ENCODE measurements around the gene CLDN2.
"Not testable (repeated sequence)": the region's sequence is repeated elsewhere in the genome, so short reads cannot be mapped to it uniquely, and the experiment has no call there.

CLDN2 gene, protein sequence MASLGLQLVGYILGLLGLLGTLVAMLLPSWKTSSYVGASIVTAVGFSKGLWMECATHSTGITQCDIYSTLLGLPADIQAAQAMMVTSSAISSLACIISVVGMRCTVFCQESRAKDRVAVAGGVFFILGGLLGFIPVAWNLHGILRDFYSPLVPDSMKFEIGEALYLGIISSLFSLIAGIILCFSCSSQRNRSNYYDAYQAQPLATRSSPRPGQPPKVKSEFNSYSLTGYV

DNA sequence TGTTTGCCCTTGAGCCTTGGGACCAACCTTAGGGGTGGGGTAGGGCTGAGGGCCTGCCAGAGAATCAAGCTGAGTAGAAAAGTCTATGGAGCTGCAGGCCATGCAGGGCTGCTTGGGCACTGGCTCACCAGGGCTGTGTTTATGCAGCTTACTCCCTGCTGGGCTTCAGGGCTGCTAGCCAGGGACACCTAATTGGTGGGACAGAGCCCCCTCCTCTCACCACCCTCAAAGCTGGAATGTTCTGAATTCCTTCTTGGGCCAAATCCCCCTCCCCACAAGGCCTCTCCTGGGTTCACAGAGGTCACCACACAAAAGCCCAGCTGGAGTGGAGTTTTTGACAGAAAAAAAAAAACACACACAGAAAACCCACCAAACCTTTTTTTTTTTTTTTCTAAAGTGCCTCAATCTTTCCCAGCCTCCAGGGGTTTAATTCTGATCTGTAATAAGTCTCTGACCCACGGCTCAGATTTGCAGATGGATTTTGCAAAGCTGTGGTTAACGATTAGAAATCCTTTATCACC is at the start of gene CLDN2:
CLDN2 (plus strand) TSS at position 471 of the 521 bp plus-strand sequence. CDS start 7,827 bp downstream, outside the sequence.
- DNase-seq (ENCODE audit: low spot score), result no peak

DNA sequence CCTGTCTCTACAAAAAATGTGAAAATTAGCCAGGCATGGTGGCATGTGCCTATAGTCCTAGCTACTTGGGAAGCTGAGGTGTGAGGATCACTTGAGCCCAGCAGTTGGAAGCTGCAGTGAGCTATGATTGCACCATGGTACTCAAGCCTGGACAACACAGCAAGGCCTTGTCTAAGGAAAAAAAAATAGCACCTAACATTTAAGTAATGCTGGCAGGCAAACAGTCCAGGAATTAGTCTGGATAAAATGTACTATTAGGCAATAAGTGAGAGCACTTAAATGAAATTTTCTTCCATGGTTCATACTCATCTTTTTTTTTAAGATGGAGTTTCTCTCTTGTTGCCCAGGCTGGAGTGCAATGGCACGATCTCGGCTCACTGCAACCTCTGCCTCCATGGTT is 47.4 kb upstream of the CLDN2 start:
- DNase-seq (ENCODE audit: low spot score), result not testable (repeated sequence)

DNA sequence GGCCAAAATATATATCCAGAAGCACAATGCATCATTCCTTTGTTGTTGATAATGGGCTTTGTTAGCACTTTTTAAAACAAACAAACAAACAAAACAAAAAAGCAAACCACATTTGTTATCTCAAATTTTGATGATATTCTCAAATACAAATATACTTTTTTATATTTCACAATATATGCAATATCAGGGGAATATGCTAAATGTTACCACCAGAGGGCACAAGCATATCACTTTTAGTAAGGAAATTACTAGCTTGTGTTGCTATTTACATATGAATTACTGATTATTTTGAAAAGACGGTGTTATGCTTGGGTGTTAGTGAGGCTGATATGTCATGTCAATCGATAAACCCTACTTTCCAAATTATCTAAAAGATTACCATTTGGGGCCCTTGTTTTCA is 46.1 kb upstream of the CLDN2 start:
- DNase-seq (ENCODE audit: low spot score), result peak; percentile 12

DNA sequence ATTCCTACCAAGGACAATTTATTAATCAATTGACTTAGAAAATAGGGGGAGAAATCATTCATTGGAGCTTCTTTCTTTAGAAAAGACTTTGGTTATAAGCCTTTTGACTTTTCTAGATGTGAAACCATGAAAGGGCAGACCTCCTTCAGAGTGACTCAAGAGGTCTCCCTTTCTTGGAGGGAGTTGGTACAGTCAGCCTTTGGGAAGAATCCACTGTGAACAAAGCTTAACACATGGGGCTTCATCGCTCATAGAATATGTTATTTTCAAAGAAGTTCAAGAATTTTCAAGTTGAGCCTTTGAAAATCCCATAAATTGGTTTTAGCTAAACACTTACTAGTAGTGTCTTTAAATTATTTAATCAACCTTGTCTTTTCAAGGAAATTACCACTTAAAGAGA is 45.1 kb upstream of the CLDN2 start:
- DNase-seq (ENCODE audit: low spot score), result no peak

DNA sequence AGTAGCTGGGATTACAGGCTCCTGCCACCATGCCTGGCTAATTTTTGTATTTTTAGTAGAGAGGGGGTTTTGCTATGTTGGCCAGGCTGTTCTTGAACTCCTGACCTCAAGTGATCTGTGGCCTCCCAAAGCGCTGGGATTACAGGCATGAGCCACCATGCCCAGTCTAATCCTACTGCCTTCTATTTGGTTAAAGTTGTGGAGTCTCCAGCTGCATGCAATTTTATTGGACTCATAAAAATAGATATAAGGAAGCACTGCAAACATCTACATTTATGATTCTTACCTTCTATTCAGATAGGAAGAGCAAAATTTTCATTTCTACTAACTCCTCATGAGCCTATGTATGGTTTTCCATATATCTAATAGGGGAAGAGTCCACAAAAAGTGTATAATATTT is 30.7 kb upstream of the CLDN2 start:
- DNase-seq (ENCODE audit: low spot score), result no peak

DNA sequence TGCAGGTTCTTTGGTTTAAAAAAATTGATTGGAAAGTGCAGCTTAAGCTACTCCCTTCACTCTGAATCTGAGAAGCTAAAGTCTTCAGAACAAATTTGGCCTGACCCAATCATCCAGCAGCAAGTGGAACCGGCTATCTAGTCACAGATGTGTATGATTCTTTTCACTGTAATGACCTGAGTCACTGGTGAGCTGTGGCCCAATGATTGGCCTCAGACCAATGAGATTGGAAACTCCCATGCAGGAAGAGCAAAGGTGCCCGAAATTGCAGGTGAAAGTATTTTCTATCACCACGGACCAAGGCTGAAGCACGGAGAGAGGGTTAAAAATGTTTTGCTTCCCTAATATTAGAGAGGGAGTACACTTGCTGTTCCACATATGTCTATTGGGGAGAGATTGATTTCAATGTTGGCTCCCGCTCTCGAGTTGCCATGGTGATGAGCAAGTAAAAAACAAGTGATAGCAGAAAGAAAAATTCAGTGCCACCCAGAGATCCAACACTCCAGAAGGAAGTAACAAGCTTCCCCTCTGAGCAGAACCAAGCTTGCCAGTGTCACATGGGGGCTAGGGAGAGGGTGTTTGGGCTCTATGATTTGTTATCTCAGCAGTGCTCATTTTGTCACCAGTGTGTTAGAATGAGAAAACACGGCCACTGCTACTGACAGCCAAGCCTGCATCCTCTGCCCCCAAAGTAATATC is 28.3 kb upstream of the CLDN2 start:
- DNase-seq (ENCODE audit: low spot score), result no peak

DNA sequence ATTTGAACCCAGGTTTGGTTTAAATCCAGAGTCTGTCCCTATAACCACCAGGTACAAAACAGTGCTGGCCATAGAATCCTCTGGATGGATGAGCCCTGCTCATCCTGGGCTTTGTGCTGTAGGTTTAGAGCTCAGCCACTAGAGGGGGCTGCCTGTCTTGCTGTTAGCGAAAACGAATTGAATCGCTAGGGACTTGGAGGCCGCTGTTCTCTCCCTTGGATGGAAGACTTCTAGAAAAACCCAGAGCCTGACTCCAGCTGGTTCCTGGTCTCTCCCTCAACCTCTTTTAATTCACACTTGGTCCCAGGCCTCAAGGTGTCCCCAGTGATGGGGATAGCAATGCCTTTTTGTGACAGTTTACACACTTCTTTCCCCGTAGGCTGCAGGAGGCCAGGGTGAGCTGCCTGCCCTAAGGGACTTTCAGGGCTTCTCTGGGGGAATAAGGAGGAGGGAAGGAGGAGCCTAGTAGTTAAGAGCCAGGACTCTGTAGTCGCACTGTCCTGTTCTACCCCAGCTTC is 25.8 kb upstream of the CLDN2 start:
- DNase-seq (ENCODE audit: low spot score), result peak; percentile 48

DNA sequence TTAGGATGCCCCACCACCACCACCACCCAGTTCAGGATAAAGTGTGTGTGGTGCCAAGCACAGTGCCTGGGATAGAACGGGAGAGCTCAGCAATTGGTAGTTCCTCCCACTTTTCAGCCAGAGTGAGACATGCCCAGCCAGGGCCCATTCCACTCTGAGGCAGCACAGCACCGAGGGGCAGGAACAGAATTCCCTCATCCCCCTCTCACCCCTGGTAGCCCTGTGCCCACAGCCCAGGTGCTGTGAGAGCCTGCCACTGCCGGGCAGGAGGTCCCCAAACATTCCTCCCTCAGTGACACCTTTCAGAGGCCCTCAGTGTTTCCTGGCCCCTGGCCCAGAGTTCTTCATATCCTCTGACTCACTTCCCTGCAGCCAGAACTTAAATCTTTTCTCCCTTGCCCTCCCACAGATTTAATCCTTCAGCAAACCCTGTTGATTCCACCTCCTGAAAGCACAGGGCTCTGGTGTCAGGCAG is 25.2 kb upstream of the CLDN2 start:
- no peak for DNase-seq (ENCODE audit: low spot score)

DNA sequence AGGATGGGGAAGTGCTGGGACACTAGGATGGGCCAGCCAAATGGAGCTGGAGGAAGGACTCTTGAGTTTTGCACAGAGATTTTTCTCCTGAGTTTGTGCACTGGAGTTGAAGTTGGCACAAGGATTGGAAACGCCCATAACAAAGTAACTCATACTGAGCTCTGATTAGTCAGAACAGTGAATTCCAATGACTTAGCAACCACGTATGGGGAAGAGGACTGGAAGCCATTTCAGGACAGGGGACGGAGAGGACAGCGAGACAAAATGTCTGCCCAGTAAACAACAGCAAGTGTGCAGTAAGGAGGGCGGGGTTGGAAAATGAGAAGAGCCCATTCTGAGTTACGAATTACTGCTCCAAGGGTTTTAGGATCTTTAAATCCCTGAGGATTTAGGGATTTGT is 22.9 kb upstream of the CLDN2 start:
- DNase-seq (ENCODE audit: low spot score), result no peak

DNA sequence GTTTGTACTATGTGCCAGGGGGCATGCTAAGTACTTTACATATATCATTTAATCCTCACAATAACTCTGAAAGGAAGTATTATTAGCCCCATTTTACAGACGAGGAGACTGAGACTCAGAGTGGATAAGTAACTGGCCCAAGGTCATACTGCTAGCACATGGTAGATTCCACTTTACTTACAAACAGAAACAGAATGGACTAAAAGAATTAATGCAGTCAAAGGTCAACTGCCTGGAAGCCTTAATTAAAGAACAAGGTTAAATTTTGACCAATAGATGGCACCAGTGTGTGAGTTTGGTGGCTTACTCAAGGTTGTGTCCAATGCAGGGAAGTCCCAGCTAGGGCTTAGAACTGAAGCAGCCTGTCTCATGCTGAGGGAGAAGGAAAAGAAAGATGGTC is 21.7 kb upstream of the CLDN2 start:
- DNase-seq (ENCODE audit: low spot score), result peak; percentile 33

DNA sequence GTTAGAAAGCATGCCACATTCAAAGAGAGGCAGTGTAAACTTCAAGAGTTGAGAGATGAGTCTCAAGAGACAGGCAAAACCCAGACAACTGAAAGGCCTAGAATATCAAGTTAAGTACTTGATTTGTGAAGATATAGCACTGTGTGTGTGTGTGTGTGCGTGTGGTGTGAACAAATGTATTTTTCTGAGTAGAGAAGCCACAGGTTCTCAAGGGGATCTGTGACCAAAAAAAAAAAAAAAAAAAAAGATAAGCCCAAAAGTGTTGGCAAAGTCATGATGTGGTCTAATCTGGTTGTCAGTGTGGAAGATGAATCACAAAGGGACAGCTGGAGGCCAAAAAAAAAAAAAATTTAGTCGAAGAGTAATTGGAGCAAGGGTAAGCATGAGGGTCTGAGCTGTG is 20.9 kb upstream of the CLDN2 start:
- DNase-seq (ENCODE audit: low spot score), result no peak

DNA sequence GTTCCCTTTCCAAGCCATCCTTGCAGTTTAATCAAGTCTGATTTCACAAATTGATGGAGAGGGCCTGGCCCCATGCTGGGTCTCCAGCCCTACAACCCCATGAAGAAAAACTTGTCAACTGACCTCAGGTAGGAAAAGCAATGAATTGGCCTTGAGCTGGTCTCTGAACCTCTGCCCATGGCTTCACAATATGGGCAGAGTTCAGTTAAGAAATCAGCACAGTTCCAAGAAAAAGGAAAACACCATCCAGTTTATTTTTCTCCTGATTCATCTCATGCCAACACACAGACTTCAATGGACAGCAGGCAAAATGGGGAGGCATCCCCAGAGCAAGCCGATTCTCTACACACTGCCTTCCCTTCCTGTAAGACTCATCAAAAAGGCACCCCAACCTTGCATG is 20.4 kb upstream of the CLDN2 start:
- no peak for DNase-seq (ENCODE audit: low spot score)

DNA sequence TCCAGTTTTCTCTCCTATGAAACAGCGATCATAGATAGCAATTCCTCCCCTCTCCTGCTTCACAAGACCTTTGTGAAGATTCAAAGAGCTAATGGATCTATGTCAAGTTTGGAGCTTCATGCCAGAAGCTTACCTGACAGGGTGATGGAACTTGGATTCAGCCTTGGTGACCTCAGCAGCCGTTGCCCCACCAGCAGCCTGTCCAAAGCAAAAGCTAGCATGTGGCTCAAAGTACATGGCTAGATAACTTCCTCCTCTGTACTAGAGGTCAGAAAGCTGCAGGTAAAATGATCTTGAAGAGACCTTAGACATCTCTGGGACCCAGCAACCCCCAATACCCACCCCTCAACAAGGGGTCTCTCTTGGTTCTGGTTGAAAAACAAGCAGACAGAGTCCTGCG is 18.9 kb upstream of the CLDN2 start:
- DNase-seq (ENCODE audit: low spot score), result no peak

DNA sequence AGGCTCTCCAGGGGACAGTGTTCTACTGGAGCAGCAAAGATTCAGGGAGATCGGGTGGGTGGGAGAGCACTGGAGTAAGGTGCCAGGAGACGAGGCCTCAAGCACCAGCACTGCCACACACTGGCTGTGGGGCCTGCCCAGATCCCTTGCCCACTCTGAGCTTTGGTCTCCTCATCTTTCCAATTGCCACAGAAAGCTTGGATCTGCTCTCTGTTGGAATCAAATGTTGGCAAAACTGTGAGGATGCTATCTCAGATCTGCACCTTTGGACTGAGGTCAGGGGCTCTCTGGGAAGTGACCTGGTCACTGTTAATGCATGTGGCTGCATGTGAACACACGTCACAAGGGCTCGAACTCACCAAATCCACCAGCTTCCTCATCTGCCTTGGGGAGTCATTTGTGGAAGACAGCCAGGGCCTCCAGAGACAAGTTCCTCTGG is 18.4 kb upstream of the CLDN2 start:
- no peak for DNase-seq (ENCODE audit: low spot score)

DNA sequence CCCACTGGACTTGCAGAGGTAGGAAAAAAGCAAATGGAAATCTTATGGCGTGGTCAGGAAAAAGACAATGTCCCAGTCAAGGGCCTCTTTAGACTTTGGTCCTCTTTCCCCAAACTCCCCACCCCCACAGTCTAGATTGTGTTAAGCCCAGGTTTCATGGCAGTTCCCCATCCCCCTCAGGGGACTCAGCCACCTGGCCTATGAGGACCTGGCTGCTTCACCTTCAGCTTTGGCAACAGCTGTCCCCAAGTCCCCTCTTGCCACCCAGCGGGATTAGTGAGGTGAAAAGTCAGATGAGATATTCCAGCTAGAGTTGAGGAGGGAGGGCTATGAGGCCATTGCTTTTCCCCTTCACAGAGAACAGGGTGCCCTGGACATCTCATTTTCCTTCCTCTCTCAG is 17.5 kb upstream of the CLDN2 start:
- DNase-seq (ENCODE audit: low spot score), result no peak

DNA sequence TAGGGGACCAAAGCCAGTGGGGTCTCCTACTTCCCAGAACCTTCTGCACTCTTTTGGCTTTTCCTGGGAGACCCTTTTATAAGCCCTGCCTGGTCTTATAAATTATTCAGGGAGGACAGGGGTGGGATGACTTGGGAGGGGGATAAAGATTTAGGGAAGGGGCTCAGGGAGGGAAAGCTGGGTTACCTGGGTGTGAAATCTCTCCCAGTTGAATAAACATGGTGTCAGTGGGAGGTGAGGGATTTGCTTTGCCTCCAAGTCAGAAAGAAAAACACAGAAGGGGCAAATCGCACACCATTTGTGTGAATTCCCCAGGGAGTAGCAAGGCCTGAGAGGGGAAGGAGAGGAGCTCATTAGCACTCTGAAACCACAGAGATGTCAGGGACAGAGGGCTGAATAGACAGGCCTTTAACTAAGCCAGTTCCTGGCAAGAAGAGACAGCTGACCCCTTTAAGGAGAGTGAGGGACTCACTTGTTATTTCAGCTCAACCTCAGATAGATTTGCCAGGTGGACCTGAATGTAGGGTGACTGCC is 16.8 kb upstream of the CLDN2 start, which contains the start of gene RIPPLY1:
RIPPLY1 (minus strand) TSS at position 51 of the 534 bp plus-strand sequence. CDS start 54 bp downstream, outside the sequence.
- no peak for DNase-seq (ENCODE audit: low spot score)

DNA sequence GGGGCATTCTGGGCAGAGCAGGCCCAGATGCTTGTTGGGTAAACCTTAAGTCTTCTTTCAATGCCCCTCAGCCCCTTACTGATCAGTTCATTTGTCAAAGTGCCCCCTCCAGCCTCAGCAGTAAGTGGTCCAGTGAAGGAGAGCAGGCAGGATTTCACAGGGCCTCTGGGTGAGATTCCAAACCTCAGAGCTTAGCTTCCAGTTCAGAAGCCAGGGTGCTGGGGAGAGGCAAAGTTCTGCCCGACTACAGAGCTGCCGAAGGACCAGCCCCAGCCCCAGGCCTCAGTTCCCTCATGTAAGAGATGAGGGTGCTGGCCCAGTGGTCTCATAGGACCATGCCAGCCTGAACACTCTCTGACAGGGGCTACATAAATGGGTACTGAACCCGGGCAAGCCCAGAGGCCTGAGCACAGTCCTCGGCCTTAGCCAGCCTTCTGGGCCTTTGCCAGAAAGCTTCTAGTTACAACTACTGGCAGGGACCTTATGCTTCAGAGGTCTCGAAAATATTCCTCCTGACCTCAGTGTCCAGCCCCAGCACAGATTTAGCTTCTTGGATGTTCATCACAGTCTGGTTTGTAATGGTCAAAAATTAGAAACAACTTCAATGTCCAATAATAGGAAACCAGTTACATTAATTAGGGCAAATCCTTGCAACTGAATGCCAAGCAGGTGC is 16.2 kb upstream of the CLDN2 start:
- DNase-seq (ENCODE audit: low spot score), result no peak

DNA sequence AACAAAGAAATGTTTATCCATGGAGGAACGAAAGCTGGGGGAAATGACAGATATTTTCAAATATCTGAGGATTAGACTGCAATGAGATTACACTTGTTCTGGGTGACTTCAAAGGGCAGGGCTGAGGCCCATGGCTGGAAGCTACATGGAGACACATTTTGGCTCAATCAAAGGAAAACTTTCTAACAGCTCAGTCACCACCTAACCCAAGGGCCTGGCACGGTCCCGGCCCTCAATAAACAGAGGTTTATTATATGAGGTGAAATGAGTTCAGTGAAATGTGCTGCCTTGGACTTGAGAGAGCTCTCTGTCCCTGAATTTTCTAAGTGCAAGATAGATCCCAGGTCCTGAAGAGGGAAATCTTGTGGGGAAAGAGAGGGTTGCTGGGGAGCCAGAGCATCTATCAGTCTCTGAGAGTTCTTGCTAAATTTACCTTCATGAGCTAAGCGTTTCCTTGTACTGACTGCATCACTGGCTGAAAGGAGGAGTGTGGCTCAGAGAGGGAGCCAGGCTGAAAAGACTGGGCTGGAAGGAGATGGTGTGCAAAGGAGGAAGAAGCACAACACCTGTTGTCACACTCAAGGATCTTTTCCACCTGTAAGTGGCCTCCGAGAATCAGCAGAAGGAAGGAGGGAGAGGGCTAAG is 15.0 kb upstream of the CLDN2 start:
- no peak for DNase-seq (ENCODE audit: low spot score)

DNA sequence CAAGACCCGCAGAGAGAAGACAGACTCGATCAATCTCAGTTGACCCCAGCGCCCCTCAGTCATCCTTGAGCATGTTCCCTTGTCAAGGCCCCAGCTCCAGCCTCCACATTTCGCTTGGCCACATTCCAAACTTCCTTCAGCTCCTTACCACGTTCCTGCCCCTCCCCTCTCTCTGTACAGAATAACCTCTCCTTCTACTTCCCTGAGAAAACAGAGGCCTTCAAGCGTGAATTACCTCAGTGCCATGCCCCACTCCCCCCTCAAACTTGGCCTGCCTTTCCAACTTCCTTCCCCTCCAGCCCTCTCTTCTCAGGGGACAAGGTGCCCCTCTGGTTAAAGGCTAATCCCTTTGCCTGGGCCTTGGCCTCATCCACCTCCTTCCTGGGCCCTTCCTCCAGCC is 13.8 kb upstream of the CLDN2 start:
- no peak for DNase-seq (ENCODE audit: low spot score)

DNA sequence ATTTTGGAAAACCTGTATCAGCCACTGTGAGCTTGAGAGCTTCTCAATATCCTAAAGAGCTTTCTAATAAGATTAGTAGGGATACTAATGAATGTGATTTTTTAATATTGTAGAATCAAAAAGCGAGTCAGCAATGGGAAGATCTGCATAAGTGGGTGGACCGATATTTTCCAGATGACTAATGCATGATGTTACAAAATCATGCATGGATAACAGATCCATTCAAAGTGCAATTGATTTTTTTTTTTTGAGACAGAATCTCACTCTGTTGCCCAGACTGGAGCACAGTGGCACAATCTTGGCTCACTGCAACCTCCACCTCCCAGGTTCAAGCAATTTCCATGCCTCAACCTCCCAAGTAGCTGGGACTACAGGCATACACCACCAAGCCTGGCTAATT is 7.3 kb upstream of the CLDN2 start:
- DNase-seq (ENCODE audit: low spot score), result no peak

DNA sequence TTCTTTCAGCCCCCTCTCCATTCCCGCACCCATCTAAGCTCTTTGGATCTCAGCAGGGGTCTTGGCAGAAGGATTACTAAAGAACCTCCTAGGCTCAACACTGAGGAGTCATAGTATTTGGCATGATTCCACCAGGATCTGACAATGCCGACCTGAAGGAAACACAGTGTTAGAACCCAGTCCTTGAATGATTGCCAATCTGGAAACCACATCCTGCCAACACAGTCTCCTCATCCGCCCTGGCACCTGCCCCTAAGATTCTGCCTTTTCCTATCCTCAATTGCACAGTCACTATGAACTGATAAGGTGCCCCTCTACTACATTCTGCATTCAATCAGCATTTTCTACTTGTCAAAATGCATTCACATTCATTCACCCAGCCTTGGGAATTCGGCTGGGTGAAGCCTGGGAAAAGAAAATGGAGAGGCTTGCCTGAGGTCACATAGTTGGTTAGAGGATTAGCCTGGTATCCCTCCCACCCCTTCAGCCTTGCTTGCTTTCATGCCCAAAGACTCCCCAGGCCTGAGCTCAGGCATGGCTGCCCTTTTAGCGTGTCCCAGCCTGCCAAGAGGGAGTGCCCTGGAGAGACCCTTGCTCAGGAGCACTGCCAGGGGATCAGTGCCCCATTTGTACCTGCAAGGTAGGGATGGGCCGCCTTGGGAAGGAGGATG is 2.2 kb upstream of the CLDN2 start:
- peak; percentile 62 for DNase-seq (ENCODE audit: low spot score)

Measured in CD4-positive, alpha-beta T cell treated with Interleukin-6 at 100 ng/mL for 8 hours (primary cell).